Measurements from ENCODE around the gene RTP5. TPM values are rescaled to one million over a fixed set of nuclear protein-coding genes. Genes with fewer than 3 reads are reported as not detected.

The RTP5 gene
- total RNA-seq, 1 experiment from 2014 or later: not detected

DNA sequence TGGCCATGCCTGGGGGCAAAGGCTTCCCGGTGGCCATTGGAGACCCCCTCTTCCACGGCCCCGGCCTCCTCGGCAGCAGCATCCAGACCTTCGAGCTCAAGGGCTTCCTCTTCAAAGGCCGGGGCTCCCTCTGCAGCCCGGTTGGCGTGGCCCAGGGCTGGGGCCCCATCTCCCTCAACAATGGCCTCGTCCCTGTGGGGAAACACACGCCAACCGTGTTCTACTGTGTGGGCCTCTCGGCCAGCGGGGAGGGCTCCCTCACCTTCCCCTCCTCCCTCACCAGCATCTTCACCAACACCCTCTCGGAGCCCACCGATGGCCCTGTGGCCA, 2.7 kb downstream of the RTP5 start:
- no peak for ATAC-seq
- H3K4me3 ChIP-seq (replicated peaks in 1 of 2; ENCODE audit: low read depth in 1 of 2, low read length in 2 of 2): no peak overlapping the region
- no peaks in the 10 kb centered on the region for H3K79me2 ChIP-seq (ENCODE audit: insufficient read depth, low read length)
- H3K9ac ChIP-seq (ENCODE audit: low read length): no peak overlapping the region
- no peaks in the 10 kb centered on the region for H4K20me1 ChIP-seq (ENCODE audit: insufficient read depth)
- intact Hi-C loops (cut with micrococcal nuclease): no loop called here
- DNase-seq (ENCODE audit: low read depth, low spot score): no peak
- RAD21 ChIA-PET (ENCODE audit: low non-redundant PET in 1 of 2, low total read pairs in 2 of 2, uncharacterized antibody in 2 of 2, unreplicated experiment in 2 of 2): no interaction called here
- CTCF ChIA-PET: no interaction called here
- H3K9me2 ChIP-seq (ENCODE audit: insufficient read depth): no peaks in the 10 kb centered on the region
- peaks cover 0 to 6% of the 10 kb centered on the region in 2 experiments; a peak in 1 of 4 replicates for H3K9me3 ChIP-seq (ENCODE audit: control insufficient read depth in 1 of 2, insufficient read depth in 1 of 2, low read depth in 1 of 2, low read length in 2 of 2)
- POLR2A ChIA-PET: no interaction called here
- H3K27me3 ChIP-seq (ENCODE audit: insufficient read depth, low read length): no peaks in the 10 kb centered on the region
- TF ChIP-seq EGR1 (IDR thresholded peaks at IDR 0.05; ENCODE audit: low read depth) (no peak), JUND (IDR thresholded peaks at IDR 0.05) (no peak), EZH2 (IDR thresholded peaks at IDR 0.05) (no peak), ZNF274 (IDR thresholded peaks at IDR 0.05; ENCODE audit: low read depth, low read length) (no peak), EZH2phosphoT487 (IDR thresholded peaks at IDR 0.05; ENCODE audit: borderline replicate concordance) (no peak), ELF1 (IDR thresholded peaks at IDR 0.05; ENCODE audit: borderline replicate concordance, low read depth) (no peak), ZFX (IDR thresholded peaks at IDR 0.05) (no peak), RAD21 (IDR thresholded peaks at IDR 0.05; ENCODE audit: low read depth) (no peak), FOSL1 (IDR thresholded peaks at IDR 0.05; ENCODE audit: low read depth) (no peak), POLR2AphosphoS5 (IDR thresholded peaks at IDR 0.05; ENCODE audit: low read depth, low read length) (no peak)
- TF ChIP-seq, protein P1, sequence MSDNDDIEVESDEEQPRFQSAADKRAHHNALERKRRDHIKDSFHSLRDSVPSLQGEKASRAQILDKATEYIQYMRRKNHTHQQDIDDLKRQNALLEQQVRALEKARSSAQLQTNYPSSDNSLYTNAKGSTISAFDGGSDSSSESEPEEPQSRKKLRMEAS (IDR thresholded peaks at IDR 0.05): no peak
- TF ChIP-seq, protein P2, sequence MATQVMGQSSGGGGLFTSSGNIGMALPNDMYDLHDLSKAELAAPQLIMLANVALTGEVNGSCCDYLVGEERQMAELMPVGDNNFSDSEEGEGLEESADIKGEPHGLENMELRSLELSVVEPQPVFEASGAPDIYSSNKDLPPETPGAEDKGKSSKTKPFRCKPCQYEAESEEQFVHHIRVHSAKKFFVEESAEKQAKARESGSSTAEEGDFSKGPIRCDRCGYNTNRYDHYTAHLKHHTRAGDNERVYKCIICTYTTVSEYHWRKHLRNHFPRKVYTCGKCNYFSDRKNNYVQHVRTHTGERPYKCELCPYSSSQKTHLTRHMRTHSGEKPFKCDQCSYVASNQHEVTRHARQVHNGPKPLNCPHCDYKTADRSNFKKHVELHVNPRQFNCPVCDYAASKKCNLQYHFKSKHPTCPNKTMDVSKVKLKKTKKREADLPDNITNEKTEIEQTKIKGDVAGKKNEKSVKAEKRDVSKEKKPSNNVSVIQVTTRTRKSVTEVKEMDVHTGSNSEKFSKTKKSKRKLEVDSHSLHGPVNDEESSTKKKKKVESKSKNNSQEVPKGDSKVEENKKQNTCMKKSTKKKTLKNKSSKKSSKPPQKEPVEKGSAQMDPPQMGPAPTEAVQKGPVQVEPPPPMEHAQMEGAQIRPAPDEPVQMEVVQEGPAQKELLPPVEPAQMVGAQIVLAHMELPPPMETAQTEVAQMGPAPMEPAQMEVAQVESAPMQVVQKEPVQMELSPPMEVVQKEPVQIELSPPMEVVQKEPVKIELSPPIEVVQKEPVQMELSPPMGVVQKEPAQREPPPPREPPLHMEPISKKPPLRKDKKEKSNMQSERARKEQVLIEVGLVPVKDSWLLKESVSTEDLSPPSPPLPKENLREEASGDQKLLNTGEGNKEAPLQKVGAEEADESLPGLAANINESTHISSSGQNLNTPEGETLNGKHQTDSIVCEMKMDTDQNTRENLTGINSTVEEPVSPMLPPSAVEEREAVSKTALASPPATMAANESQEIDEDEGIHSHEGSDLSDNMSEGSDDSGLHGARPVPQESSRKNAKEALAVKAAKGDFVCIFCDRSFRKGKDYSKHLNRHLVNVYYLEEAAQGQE (IDR thresholded peaks at IDR 0.05; ENCODE audit: low read depth): no peak
- H3K36me3 ChIP-seq (ENCODE audit: control insufficient read depth in 1 of 2, insufficient read depth in 2 of 2, low read length in 2 of 2): no peaks in the 10 kb centered on the region
- H3K27ac ChIP-seq (ENCODE audit: low read depth, low read length): no peak overlapping the region
- H3K4me1 ChIP-seq (ENCODE audit: control insufficient read depth in 1 of 2, insufficient read depth in 2 of 2, low read length in 2 of 2): no peaks in the 10 kb centered on the region
- no TSS peak for BruUV-seq (replicated peaks)
- no peak overlapping the region for H3K4me2 ChIP-seq (ENCODE audit: low read length)
- H2AFZ ChIP-seq (ENCODE audit: low read depth, low read length, poor library complexity, severe bottlenecking): no peak overlapping the region

Measured in HCT116 (cell line).